Left forelimb (tissue), 1 donor: ENCODE measurements around the gene MAGI1.
"Not testable (repeated sequence)": the region's sequence is repeated elsewhere in the genome, so short reads cannot be mapped to it uniquely, and the experiment has no call there.

ENCODE experiments used
- DNase-seq: peaks from one replicate; pipeline ENCODE4 v3.0.0-alpha.2; 2018; ENCODE audit warnings: low spot score

The MAGI1 gene

DNA sequence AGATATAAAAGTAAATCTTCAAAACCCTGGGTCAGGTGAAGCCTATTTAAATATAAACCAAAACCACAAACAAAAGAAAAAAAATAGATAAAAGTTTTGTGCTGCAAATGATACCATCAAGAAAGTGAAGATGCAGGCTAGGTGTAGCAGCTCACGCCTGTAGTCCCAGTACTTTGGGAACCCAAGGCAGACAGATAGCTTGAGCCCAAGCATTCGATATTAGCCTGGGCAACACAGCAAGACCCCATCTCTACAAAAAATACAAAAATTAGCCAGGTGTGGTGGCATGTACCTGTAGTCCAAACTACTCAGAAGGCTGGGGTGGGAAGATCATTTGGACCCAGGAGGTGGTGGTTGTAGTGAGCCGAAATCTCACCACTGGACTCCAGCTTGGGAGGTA lies 164.8 kb downstream of the MAGI1 start:
- no peak for DNase-seq

DNA sequence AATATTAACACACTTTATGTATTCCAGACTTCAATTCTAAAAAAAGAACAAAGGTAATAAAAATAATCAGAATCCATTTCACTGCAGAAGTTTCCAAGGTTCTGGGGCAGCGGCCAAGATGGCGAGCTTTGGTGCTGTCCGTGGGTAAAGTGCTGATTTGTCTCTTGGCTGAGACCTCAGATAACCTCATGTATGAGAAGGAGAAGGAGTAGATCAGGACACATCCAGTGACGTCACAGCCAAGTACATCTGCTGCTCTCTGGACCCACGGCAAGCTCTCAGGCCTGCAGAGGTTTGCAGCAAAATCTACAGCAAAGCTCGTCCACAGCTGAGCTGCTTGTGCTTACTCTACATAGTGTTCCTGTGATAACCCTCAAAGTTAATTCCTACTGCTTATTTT lies 165.7 kb downstream of the MAGI1 start:
- DNase-seq: no peak

DNA sequence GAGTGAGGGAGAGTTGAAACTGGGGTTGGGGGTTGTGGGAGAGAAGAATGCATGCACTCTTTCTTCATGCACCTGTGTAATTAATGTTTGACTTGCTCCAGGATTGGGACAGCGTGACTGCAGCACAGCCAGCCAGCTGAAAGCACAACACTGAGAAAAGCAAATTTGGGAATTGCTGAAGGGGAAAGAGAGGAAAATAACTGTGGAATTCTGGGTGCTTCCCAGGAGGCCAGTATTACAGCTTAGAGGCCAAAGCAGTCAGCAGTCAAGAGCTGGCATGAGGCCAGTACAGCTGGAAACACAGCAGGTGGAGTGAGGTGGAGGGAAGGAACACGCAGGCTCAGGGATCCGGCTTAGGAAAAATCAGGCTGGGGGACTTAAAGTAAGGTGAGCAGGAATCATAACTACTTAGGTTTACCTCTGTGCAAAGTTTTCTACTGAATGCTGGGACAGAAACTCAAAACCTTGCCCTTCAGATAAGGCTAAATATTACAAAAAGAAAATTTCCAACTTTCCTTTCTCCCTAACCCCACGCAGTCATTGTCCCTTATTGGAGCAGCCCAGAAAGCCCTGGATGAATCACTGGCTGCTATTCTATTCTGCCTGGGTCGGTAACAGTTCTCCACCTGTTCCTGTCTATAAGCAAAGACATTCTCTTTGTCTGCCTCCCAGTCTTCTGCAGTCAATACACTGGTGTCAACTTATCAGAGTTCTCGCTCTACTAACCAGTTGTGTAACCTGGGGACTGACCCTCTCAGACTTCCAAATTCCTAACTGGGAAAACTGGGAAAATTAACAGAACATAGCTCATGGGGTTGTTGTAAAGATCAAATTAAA lies 167.2 kb downstream of the MAGI1 start:
- DNase-seq: peak; percentile 70

DNA sequence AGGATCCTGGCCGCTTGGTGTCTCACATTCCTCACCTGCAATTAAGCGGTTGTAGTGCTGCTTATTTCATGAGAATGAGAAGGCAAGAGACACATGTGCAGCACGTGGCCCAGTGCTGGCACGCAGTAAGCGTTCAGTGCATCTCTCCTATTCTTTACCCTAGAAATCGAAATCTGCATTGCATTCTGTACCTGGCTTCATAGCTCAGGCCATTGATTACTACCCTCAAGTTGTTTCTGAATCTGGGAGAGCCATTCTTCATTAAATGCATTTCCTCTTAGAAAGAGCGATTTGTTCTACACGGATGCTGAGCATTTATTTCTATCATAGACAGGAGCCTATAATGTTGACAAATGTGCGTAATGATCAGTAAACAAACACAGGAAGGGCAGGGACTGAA lies 168.9 kb downstream of the MAGI1 start:
- DNase-seq: no peak

DNA sequence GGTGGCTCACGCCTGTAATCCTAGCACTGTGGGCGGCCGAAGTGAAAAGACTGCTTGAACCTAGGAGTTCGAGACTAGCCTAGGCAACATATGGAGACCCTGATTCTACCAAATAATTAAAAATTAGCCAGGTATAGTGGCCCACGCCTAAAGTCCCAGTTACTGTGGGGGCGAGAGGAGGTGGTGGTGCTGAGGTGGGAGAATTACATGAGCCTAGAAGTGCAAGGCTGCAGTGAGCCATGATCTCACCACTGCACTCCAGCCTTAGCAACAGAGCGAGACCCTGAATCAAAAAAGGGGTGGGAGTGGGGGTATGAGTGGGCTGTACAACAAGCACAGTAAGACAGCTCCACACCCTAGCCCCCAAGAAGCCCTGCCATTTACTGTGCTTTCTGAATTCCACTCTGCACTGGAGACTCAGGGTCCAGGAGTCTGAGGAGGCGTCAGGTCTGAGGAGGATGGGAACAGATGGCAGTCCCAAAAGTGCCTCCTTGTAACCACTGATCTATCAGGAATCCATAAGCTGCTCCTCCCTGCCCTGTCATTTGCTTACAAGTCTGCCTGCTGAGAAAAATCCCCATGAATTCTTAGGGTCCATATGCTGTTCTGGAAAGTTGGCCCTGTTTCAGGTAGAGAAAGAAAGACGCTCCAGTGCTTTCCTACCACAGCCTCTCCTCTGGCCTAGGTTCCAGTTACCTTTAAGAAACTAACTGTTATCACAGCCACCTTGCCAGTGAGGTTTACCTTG lies 171.1 kb downstream of the MAGI1 start:
- DNase-seq: no peak

DNA sequence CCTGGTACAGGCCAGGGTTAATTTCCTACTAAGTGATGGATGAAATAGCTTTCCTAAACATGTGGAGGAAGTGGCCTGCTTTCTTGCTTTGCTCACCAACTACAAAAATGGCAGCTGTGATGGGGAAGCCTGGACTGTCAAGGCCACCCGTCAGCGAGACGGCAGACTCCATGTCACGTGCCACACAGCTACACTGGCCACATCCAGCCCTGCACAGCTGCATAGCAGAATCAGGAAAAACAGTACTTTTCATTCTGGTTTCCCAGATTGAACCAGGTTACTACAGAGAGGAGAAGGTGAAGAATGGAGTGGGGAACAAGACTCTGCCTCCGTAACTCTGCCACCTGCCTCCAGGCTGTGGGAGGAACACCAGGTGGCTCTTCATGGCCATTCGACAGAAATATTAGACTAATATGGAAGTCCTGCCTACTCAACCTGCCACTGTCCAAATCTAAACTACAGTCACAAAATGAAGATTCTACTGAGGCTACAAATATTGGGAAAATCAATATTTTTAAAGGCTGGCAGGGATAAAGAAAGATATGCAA lies 174.3 kb downstream of the MAGI1 start:
- DNase-seq: no peak

DNA sequence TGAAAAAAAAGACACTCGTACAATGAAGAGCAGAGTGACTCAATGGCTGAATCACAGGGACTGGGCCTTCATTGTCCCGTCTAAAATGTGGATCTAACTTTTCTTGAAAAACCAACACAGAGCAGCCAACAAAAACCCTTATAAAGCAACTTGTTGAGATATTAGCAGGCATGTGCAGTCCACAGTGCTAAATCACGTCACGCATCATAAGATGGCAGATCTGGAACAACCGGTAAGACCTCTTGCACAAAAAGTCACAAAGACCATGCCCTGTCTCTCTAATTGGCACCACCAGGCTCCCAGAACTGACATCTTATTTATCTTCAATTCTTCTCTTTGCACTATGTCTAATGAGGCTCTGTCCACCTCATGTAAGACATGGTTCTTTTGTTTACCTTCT lies 177.0 kb downstream of the MAGI1 start:
- no peak for DNase-seq

DNA sequence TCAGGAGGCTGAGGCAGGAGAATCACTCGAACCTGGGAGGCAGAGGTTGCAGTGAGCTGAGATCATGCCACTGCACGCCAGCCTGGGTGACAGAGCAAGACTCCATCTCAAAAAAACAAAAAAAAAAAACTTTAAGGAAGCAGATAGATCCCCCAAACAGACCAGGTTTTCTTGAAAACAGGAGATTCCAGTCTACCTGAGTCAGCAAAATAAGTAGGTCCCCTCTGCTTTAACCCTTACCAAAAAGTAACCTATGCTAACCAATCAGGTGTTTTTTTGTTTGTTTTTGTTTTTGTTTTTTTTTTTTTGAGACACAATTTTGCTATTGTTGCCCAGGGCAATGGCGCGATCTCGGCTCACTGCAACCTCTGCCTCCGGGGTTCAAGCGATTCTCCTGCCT lies 179.1 kb downstream of the MAGI1 start:
- DNase-seq: not testable (repeated sequence)

DNA sequence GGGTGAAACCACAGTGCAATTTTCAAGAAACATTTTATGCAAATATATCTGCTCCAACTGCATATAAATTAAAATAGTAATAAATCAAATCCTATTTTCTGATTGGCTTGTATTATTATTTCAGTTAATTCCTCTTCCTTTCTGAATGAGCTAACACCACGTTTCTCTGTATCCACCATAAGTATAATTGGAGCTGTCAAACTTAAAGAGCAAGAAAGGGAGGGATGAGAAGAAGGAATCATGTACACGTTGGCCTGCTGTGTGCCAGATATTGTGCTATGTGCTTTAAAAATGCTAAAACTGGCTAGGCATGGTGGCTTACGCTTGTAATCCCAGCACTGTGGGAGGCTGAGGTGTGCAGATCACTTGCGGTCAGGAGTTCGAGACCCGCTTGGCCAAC lies 180.0 kb downstream of the MAGI1 start:
- DNase-seq: no peak

DNA sequence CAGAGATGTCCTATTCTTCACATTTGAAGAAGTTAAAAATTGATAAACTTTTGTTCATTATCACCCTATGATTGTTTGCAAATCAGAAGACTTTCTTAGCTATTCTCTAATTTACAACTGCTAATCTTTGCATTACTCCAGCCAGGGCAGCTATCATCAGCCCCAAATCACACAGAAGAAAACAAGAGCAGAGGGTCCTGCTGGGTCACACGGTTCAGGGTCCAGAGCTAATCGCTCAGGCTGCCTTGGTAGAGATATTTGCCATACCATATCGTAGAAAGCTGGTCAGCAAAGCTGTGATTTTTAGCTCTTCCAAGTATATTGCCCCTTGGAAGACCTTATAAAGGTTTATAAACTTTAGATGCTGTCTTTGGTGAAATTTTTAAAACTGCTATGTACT lies 181.4 kb downstream of the MAGI1 start:
- DNase-seq: no peak

DNA sequence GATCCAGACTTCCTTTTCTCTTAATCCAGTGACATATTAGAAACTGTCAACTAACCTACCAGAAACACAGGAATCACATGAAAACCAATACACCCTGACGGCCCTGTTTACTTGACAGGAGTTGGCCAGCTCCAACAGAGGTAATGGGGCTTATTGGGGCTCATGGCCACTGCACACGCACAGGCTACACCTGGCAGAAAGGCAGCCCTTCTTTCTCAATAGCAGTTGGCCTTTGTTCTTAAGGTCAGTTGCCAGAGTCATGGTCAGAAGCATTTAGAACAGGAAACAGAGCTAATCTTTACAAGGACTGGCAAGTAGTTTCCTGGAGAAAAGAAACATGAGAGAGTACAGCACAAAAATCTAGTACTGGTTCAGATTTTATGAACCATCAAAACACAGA lies 181.8 kb downstream of the MAGI1 start:
- no peak for DNase-seq

DNA sequence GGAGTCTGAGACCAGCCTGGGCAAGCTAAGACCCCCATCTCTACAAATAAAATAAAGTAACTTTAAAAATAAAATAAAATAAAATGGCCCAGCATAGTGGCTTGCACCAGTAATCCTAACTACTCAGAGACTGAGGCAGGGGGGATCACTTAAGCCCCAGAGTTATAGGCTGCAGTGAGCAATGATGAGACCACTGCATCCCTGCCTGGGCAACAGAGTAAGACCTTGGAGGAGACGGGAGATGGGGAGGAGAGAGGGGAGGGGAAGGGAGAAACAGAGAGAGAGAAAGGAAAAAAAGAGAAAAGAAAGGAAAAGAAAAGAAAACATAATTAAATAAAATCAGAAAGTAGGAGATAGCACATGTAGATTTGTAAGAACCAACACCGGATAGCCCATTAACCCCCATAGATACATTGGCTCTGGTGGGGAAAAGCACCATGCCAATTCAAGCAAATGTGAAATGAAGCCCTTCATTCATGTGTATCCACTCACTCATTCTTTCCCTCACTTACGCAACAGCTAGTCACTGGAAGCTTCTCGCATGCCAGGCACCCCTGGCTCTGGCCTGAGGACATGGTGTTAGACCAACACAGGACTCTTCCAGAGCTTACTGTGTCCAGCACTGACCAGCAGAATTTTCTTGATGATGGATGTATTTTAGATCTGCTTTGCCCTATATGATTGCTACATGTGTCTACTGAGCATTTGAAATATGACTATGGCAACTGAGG lies 183.2 kb downstream of the MAGI1 start:
- no peak for DNase-seq

DNA sequence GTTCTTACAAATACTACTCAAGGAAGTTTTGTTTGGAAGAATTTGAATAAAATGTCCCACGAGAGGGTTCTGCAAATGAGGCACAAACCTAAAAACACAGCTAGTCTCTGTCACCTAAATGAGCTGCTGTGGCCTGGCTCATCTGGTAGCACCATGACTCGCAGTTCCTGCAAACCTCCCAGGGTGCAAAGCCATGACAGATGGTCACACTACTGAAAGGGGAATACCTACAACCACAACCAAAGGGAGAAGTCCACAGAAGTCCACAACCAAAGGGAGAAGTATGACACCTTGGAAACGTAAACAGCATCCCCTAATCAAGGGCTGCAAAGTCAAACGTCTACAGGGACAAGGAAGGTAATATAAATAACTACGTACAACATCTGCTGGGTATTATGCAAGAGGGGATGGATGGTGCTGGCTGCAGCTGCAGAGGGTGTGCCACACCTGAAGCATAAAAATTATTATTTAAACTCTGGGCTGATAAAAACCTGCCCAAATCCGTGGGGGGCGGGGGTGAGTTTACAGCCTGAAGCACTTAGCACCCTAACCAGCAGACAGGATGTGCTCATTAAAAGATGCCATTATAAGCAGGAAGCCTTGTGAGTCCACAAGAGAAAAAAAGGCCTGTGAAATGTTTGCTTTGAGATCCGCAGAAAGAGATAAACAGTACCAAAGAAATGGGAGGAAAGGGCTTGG lies 184.0 kb downstream of the MAGI1 start:
- no peak for DNase-seq

DNA sequence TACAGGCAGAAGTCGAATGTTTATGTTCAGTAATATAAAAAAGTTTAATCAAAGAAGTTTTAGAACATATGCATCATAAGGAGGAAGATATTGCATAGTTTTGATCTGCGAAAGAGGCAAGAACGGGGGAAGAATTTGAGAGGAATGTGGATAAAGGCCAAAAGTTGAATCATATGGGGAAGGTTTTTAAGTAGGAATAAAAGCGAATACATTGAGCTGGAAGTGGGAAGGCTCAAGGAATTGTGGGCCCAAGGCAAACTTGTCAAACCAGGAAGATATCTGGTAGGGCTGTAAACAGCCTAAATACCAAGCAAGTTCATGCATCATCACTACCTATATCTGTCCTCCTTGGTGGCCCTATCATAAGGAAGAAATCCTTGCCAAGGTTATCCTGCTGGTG lies 186.9 kb downstream of the MAGI1 start:
- no peak for DNase-seq

DNA sequence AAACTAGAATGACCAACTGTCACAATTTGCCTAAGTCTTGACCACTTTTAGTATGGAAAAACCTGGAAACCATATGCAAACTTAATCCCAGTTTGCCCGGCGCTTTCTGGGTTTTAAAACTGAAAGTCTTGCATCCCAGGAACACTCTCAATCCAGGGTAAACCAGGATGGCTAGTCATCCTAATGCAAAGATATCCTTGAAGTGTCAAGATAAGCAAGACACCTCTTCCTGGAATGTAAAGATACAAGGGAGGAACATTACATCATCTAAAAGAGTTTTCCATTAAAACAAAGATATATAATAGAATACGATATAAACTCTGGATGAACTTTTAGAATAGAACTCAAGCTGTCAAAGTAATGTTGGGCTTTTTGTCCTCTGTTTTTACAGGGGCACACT lies 188.5 kb downstream of the MAGI1 start:
- DNase-seq: no peak

DNA sequence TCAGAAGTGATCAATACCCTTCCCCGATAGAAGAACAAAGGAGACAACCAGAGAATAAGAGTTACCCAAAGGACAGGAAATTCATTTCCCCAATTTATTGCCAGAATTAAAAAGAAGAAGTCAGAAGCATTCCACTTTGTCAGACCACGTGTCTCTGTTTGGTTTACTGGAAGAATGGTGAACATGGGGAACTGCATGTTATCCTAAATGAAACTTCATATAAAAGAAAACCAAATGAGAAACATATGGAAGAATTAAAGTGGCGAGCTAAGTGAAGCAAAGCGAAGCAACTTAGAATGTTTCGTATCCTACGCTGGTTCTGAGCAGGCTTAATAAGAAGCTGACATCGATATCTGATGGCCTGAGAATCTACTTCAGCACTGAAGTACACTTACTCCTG lies 190.7 kb downstream of the MAGI1 start:
- no peak for DNase-seq

DNA sequence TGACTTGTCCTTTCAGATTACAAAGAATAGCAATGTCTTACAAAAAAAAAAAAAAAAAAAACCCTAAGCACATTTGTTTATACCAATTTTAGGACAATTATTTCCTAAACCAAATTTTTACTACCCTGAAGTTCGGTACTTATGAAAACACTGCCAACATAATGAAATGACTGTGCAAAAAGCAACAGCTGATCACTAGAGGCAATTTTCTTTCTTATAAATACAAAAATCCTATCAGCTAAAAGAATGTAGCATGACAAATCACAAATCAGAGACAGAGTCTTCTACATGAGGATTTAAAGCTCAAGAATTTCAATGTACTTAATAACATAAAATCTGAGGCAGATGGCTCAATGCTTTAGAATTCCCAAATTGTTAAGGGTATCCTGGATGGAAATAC lies 191.8 kb downstream of the MAGI1 start:
- no peak for DNase-seq

DNA sequence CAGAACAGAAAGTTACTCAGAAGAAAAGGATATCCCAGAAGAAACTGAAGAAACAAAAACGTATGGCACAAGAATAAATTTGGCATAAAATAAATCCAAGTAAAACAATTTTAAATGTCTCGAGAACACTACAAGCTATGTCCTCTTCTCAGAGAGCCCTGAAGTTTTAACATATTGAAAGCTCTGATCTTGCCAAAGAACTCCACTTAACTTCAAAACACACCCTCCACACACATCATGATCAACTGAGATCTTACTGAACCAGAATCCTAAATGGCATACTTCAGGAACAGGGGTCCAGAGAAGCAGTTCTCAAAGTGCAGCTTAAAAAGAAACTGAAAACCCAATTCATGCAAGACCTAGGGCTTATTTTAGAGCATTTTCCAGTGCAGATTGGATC lies 194.3 kb downstream of the MAGI1 start:
- DNase-seq: no peak

DNA sequence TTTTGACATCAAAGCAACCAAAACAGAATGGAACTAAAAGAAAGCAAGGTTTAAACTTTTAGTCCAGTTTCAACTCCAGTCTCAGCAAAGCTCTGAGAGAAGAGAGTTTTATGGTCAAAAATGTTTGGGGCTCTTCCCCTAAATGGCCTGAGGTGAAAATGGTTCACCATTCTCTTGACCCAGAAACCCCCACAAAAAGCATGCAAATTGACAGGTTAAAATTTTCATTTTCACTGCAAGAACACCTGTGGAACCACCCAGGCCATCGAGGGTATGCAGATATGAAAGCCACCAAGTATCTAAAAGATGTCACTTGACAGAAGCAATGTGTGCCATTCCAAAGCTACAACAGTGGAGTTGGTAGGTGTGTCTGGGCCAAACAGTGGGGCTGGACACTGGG lies 195.0 kb downstream of the MAGI1 start:
- no peak for DNase-seq

DNA sequence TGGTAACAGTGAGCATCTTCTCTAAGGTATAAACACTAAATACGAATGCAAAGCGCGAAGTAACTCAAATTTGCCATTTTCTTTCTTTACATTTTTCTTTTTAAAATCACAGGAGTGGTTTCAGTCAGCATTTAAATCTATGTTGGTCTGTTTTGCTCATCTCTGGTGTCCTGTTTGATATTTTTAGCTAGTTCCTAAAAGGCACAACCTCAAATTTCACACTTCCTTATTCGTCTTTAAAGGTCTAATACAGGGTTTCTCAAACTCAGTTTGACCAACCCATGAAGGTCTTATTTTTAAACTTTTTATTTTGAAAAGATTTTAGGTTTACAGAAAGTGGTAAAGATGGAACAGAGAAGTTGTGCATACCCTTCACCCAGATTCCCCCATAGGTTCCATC lies 201.1 kb downstream of the MAGI1 start:
- no peak for DNase-seq

DNA sequence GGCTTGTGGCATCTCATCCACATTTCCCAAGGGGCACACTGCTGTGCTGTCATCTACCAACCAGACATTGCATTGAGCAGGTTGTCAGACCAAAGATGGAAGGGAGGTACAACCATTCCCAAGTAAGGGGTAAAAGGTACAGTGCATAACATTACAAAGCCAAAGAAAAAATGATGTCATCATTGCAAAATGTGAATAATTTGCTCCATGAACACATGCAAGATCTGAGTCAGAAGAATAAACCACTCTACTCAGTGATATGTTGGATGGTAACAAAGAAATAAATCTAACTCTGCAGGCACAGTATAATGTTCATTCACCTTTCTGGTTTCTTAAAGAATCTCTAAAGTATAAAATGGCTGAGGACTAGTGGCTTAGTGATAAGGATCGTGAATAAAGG lies 202.7 kb downstream of the MAGI1 start:
- no peak for DNase-seq
